ENCODE measurements around the gene THOP1. TPM values are rescaled to one million over a fixed set of nuclear protein-coding genes. Genes with fewer than 3 reads are reported as not detected.
A peak's percentile ranks its signal among the peaks of the same experiment; 100 is the strongest.

Gene THOP1
- total and polyA plus RNA-seq, 2 donors from 2014 or later = 36.8 to 42.9 TPM

DNA sequence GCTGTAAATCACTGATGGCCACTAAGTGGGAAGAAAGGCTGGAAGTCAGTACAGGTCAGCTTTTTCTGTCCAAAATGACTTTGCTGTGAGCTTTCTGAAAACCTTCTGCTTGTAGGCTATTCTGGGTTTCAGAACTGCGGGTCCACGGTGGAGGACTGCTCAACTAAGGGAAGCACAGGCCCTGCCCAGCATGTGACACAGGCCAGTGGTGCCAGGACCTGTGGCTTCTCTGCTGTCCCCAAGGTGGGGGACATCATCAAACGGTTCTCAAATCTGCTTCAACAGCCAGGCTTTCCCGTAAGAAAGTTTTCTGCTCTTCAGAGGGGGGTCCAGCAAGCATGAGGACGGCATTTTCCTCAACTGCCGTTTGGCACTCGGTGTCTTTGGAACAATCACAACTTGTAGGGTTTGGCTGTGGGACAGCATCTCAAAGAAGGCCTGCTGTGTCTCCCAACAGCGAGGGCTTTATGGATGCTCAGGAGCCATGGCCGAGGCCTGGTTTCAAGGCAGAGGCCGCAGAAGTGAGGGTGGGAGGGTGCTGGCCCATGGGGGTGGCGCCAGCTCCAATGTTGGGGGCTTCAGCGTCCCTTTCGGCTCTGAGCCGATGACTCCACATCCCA is 6.1 kb upstream of the THOP1 start:
- H3K9ac ChIP-seq (ENCODE audit: low read length in 3 of 3) = no peak overlapping the region
- H3K9me3 ChIP-seq (ENCODE audit: control insufficient read depth in 2 of 3, insufficient read depth in 1 of 3, low read length in 3 of 3) = no peaks in the 10 kb centered on the region
- no peaks in the 10 kb centered on the region for H3K36me3 ChIP-seq (ENCODE audit: control insufficient read depth in 2 of 3, insufficient read depth in 3 of 3, low read length in 3 of 3)
- no peaks in the 10 kb centered on the region for H3K27me3 ChIP-seq (ENCODE audit: control insufficient read depth, insufficient read depth, low read length)
- intact Hi-C loops (cut with DNase I) = no loop called here
- DNase-seq (no peak), FAIRE-seq (no peak)
- H3K4me1 ChIP-seq (ENCODE audit: control insufficient read depth in 2 of 3, insufficient read depth in 2 of 3, low read depth in 1 of 3, low read length in 3 of 3) = peaks cover 0 to 39% (median 30%) of the 10 kb centered on the region in 3 donors
- peak overlapping the region; percentile 32 to 45 for H3K27ac ChIP-seq (ENCODE audit: low read depth in 2 of 2, low read length in 2 of 2)
- H3K4me3 ChIP-seq (ENCODE audit: low read length in 3 of 3) = no peak overlapping the region
- TF ChIP-seq CTCF (IDR thresholded peaks at IDR 0.05; ENCODE audit: borderline replicate concordance, extremely low read depth, insufficient read depth) = no peak

- no peaks in the 10 kb centered on the region for H3K9me3 ChIP-seq (ENCODE audit: control insufficient read depth in 2 of 3, insufficient read depth in 1 of 3, low read length in 3 of 3)
- no peak overlapping the region for H3K4me3 ChIP-seq (ENCODE audit: low read length in 3 of 3)
- no peak for TF ChIP-seq CTCF (IDR thresholded peaks at IDR 0.05; ENCODE audit: borderline replicate concordance, extremely low read depth, insufficient read depth)
- H3K9ac ChIP-seq (ENCODE audit: low read length in 3 of 3) = no peak overlapping the region
- DNase-seq = no peak
- no peak overlapping the region for H3K27ac ChIP-seq (ENCODE audit: low read depth in 2 of 2, low read length in 2 of 2)
- H3K27me3 ChIP-seq (ENCODE audit: control insufficient read depth, insufficient read depth, low read length) = no peaks in the 10 kb centered on the region
- FAIRE-seq = no peak
- no peaks in the 10 kb centered on the region for H3K36me3 ChIP-seq (ENCODE audit: control insufficient read depth in 2 of 3, insufficient read depth in 3 of 3, low read length in 3 of 3)
- peaks cover 0 to 32% (median 22%) of the 10 kb centered on the region in 3 donors for H3K4me1 ChIP-seq (ENCODE audit: control insufficient read depth in 2 of 3, insufficient read depth in 2 of 3, low read depth in 1 of 3, low read length in 3 of 3)
- intact Hi-C loops (cut with DNase I) = no loop called here
These were observed 5.0 kb upstream of the THOP1 start for GRCh38 chr19:2780284-2780683.

DNA sequence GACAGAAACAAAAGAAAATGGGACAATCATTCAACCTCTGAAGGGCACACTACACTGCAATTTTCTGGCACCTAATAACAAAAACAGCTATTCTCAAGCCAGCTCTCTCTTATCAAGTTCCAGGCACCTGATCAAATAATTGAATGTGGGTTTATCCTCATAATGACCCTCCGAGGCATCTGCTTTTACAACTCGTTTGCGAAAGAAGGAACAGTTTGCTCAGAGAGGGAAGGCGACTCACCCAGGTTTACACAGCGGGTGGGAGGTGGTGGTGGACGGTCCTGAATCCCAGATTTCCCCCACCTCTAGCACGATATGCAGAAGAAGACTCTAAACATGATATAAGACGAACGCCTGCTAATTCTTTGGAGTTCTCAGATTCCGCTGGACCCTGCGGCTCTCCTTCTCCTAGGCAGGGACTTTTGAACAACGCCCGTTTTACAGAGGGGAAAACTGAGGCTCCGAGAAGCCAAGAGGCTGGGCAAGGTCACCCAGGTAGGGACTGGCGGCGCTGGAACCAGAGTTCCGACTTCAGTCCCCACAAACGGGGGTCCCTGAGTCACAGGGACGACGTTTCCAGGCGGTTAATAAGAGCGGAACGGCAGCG is 2.9 kb upstream of the THOP1 start:
- H3K27ac ChIP-seq (ENCODE audit: low read depth in 2 of 2, low read length in 2 of 2) = peak overlapping the region; percentile 81 to 86
- intact Hi-C loops (cut with DNase I) = no loop called here
- no peaks in the 10 kb centered on the region for H3K36me3 ChIP-seq (ENCODE audit: control insufficient read depth in 2 of 3, insufficient read depth in 3 of 3, low read length in 3 of 3)
- peak in 2 of 5 donors; percentile 14 to 30 for DNase-seq
- H3K9ac ChIP-seq (ENCODE audit: low read length in 3 of 3) = peak overlapping the region; percentile 71 to 93 (median 79)
- no peaks in the 10 kb centered on the region for H3K27me3 ChIP-seq (ENCODE audit: control insufficient read depth, insufficient read depth, low read length)
- FAIRE-seq = no peak
- H3K4me1 ChIP-seq (ENCODE audit: control insufficient read depth in 2 of 3, insufficient read depth in 2 of 3, low read depth in 1 of 3, low read length in 3 of 3) = peaks cover 0 to 28% (median 15%) of the 10 kb centered on the region in 3 donors
- TF ChIP-seq CTCF (IDR thresholded peaks at IDR 0.05; ENCODE audit: borderline replicate concordance, extremely low read depth, insufficient read depth) = no peak
- H3K9me3 ChIP-seq (ENCODE audit: control insufficient read depth in 2 of 3, insufficient read depth in 1 of 3, low read length in 3 of 3) = no peaks in the 10 kb centered on the region
- peak overlapping the region; percentile 80 to 90 (median 90) for H3K4me3 ChIP-seq (ENCODE audit: low read length in 3 of 3)
